K562 (cell line): ENCODE results near the gene MYRIP. TPM values are rescaled to one million over a fixed set of nuclear protein-coding genes. Genes with fewer than 3 reads are reported as not detected.

Source experiments
- C11orf30 ChIP-seq: fragments of 450-650 bp; IDR thresholded peaks from 2 replicates; pipeline ENCODE4 v1.6.1; 2016; ENCODE audit warnings: low read depth, mild to moderate bottlenecking
- CBFA2T3 ChIP-seq: fragments of 450-650 bp; IDR thresholded peaks from 2 replicates; pipeline ENCODE4 v1.6.1; 2017
- COPS2 ChIP-seq: fragments of 450-650 bp; conservative IDR thresholded peaks from 2 replicates; pipeline ENCODE4 v1.6.1; 2016; ENCODE audit warnings: mild to moderate bottlenecking, moderate library complexity
- CREB5 ChIP-seq: fragments of 250-450 bp; sonication (Bioruptor Pico); IDR thresholded peaks from 2 replicates; pipeline ENCODE4 v1.5.0; 2020; ENCODE audit warnings: mild to moderate bottlenecking
- DMBX1 ChIP-seq: fragments of 250-450 bp; sonication (Bioruptor Pico); IDR thresholded peaks from 2 replicates; pipeline ENCODE4 v1.8.0; 2022; ENCODE audit warnings: inconsistent platforms, mild to moderate bottlenecking, moderate library complexity, borderline replicate concordance
- E2F3 ChIP-seq: fragments of 250-450 bp; sonication (Bioruptor Pico); IDR thresholded peaks from 2 replicates; pipeline ENCODE4 v1.4.0; 2020; ENCODE audit warnings: mild to moderate bottlenecking
- ELF1 ChIP-seq: fragments of 200-800 bp; sonication (Bioruptor generic); IDR thresholded peaks from 2 replicates; pipeline ENCODE4 v1.6.1; 2016; ENCODE audit warnings: missing genetic modification characterization, missing compliant biosample characterization
- KLF16 ChIP-seq: IDR thresholded peaks from 2 replicates; pipeline ENCODE4 v1.6.1; 2016; ENCODE audit warnings: antibody characterized with exemption
- MEF2D ChIP-seq: conservative IDR thresholded peaks from 2 replicates; pipeline ENCODE4 v1.6.1; 2016; ENCODE audit warnings: low read depth, missing genetic modification characterization, missing compliant biosample characterization
- RBM14 ChIP-seq: fragments of 200-400 bp; formaldehyde crosslinking; IDR thresholded peaks from 2 replicates; pipeline ENCODE4 v1.6.1; 2018; ENCODE audit warnings: low read depth, mild to moderate bottlenecking, low read length, moderate library complexity, borderline replicate concordance; ENCODE audit not compliant: insufficient read depth
- STAT5A ChIP-seq: IDR thresholded peaks from 2 replicates; pipeline ENCODE4 v1.6.1; 2012; ENCODE audit warnings: low read length, inconsistent platforms, borderline replicate concordance
- STAT6 ChIP-seq: sonication (generic); formaldehyde crosslinking; IDR thresholded peaks from 2 replicates; pipeline ENCODE4 v1.8.1; 2023; ENCODE audit warnings: mild to moderate bottlenecking, missing genetic modification reagents
- TRIM25 ChIP-seq: fragments of 450-650 bp; IDR thresholded peaks from 2 replicates; pipeline ENCODE4 v1.7.0; 2016; ENCODE audit warnings: borderline replicate concordance
- USF1 ChIP-seq: sonication (generic); formaldehyde crosslinking; IDR thresholded peaks from 2 replicates; pipeline ENCODE4 v1.9.0; 2022; ENCODE audit warnings: mild to moderate bottlenecking, missing genetic modification reagents
- WHSC1 ChIP-seq: IDR thresholded peaks from one replicate; pipeline ENCODE4 v1.6.1; 2012; ENCODE audit warnings: low read length, control low read depth, inconsistent platforms
- ZFP36 ChIP-seq: fragments of 150-350 bp; IDR thresholded peaks from 2 replicates; pipeline ENCODE4 v1.6.1; 2018; ENCODE audit warnings: low read length, low read depth; ENCODE audit not compliant: partially characterized antibody
- ZNF165 ChIP-seq: fragments of 250-450 bp; sonication (Bioruptor Pico); IDR thresholded peaks from 2 replicates; pipeline ENCODE4 v1.4.0; 2020; ENCODE audit warnings: borderline replicate concordance
- ZNF263 ChIP-seq: sonication (generic); formaldehyde crosslinking; IDR thresholded peaks from 2 replicates; pipeline ENCODE4 v1.8.0; 2022; ENCODE audit warnings: mild to moderate bottlenecking, missing genetic modification reagents, borderline replicate concordance
- ZNF764 ChIP-seq: fragments of 250-450 bp; sonication (Bioruptor Pico); IDR thresholded peaks from 2 replicates; pipeline ENCODE4 v1.4.0; 2020; ENCODE audit warnings: low read depth, mild to moderate bottlenecking, moderate library complexity
- polyA plus RNA-seq, 8 experiments: library from polyadenylated mRNA; depleted of rRNA in 4 of 8; stranded (reverse) in 5 of 8; unstranded in 3 of 8; fragments of >200 nt; fragmentation: Nextera tagmentation in 2 of 8; fragmentation: Illumina TruSeq in 1 of 8; extraction: Ambion mirVana in 2 of 8; extraction: Trizol in 1 of 8; gene quantifications; 2 replicates each; pipeline versions ENCODE4 v1.2.1 to v1.2.3, GENCODE V29; 2011 to 2014; ENCODE audit warnings: inconsistent platforms in 1 of 8, missing spikeins in 1 of 8
- total RNA-seq, 7 experiments: library from RNA; depleted of rRNA in 6 of 7; stranded (reverse); fragments of >200 nt in 6 of 7; fragmentation: Illumina TruSeq in 2 of 7; extraction: Trizol in 2 of 7; gene quantifications; 2 replicates each; pipeline versions ENCODE4 v1.2.1 to v1.2.3, GENCODE V29; 2011 to 2021; ENCODE audit warnings: low replicate concordance in 1 of 7
- TF ChIP-seq, protein P1 (sequence below): fragments of 450-650 bp; IDR thresholded peaks from 2 replicates; pipeline ENCODE4 v1.6.1; 2017; ENCODE audit warnings: antibody characterized with exemption

The MYRIP gene
- total and polyA plus RNA-seq, 9 of the 15 experiments (the other 6 are each of a cell fraction or from before 2014, with no cell fraction given), result 0.03 to 0.12 TPM; not detected in 7

- TF ChIP-seq CREB5 (CRISPR knock-in tag) (0 out of 2 replicates have a peak, but pooled peaks have one; percentile 29), KLF16 (peak; percentile 71), USF1 (CRISPR knock-in tag) (peak; percentile 98), E2F3 (CRISPR knock-in tag) (0 out of 2 replicates have a peak, but pooled peaks have one; percentile 40), MEF2D (tag) (peak; percentile 43; the same call in 1 of the 2 replicates), CBFA2T3 (no peak), ZNF263 (peak; percentile 70; the same call in 1 of the 2 replicates), TRIM25 (no peak), RBM14 (no peak), STAT6 (no peak), ZNF764 (no peak), C11orf30 (peak; percentile 7; the same call in 1 of the 2 replicates), DMBX1 (CRISPR knock-in tag) (peak; percentile 44; the same call in 1 of the 2 replicates), WHSC1 (no peak), COPS2 (no peak), ELF1 (tag) (peak; percentile 100), ZNF165 (CRISPR knock-in tag) (no peak), STAT5A (peak; percentile 50; the same call in 1 of the 2 replicates), ZFP36 (peak; percentile 46)
- TF ChIP-seq, protein P1, sequence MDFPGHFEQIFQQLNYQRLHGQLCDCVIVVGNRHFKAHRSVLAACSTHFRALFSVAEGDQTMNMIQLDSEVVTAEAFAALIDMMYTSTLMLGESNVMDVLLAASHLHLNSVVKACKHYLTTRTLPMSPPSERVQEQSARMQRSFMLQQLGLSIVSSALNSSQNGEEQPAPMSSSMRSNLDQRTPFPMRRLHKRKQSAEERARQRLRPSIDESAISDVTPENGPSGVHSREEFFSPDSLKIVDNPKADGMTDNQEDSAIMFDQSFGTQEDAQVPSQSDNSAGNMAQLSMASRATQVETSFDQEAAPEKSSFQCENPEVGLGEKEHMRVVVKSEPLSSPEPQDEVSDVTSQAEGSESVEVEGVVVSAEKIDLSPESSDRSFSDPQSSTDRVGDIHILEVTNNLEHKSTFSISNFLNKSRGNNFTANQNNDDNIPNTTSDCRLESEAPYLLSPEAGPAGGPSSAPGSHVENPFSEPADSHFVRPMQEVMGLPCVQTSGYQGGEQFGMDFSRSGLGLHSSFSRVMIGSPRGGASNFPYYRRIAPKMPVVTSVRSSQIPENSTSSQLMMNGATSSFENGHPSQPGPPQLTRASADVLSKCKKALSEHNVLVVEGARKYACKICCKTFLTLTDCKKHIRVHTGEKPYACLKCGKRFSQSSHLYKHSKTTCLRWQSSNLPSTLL, result no peak
Measured at GRCh38 chr3:40309418-40309924, 500.1 kb downstream of the MYRIP start, which contains the start of gene EIF1B (continued).
